H9 (cell line): ENCODE data around the gene HDAC3. TPM values are rescaled to one million over a fixed set of nuclear protein-coding genes. Genes with fewer than 3 reads are reported as not detected.

Source experiments
- DNase-seq: peaks from one replicate; pipeline ENCODE4 v3.0.0-alpha.2; 2017
- H2AFZ ChIP-seq: one replicate; pipeline ENCODE4 v1.6.1; 2013; ENCODE audit warnings: mild to moderate bottlenecking, low read length, control low read depth, moderate library complexity
- H2AK5ac ChIP-seq: 2 replicates; pipeline ENCODE4 v1.6.1; 2013; ENCODE audit warnings: low read length, control low read depth, mixed read lengths; ENCODE audit not compliant: insufficient read length
- H2BK120ac ChIP-seq: one replicate; pipeline ENCODE4 v1.6.1; 2013; ENCODE audit warnings: low read depth, mild to moderate bottlenecking, low read length, control low read depth, inconsistent platforms; ENCODE audit not compliant: poor library complexity, severe bottlenecking
- H2BK12ac ChIP-seq: 2 replicates; pipeline ENCODE4 v1.6.1; 2013; ENCODE audit warnings: low read length, control low read depth, mixed read lengths, low read depth; ENCODE audit not compliant: insufficient read length
- H2BK15ac ChIP-seq: 2 replicates; pipeline ENCODE4 v1.6.1; 2013; ENCODE audit warnings: low read depth, low read length, control low read depth
- H2BK20ac ChIP-seq: one replicate; pipeline ENCODE4 v1.6.1; 2013; ENCODE audit warnings: low read depth, mild to moderate bottlenecking, low read length, control low read depth, inconsistent platforms; ENCODE audit not compliant: poor library complexity, severe bottlenecking
- H2BK5ac ChIP-seq: 2 replicates; pipeline ENCODE4 v1.6.1; 2013; ENCODE audit warnings: low read length, control low read depth, mixed read lengths; ENCODE audit not compliant: insufficient read length
- H3K14ac ChIP-seq: 2 replicates; pipeline ENCODE4 v1.6.1; 2013; ENCODE audit warnings: low read length, control low read depth; ENCODE audit not compliant: insufficient read depth
- H3K18ac ChIP-seq: 2 replicates; pipeline ENCODE4 v1.6.1; 2013; ENCODE audit warnings: low read depth, mild to moderate bottlenecking, mixed read lengths, low read length, control low read depth; ENCODE audit not compliant: insufficient read length
- H3K23ac ChIP-seq: 2 replicates; pipeline ENCODE4 v1.6.1; 2013; ENCODE audit warnings: low read length, control low read depth, mixed read lengths, low read depth; ENCODE audit not compliant: insufficient read length
- H3K23me2 ChIP-seq: 2 replicates; pipeline ENCODE4 v1.6.1; 2013; ENCODE audit warnings: low read depth, mild to moderate bottlenecking, mixed read lengths, low read length, control low read depth; ENCODE audit not compliant: insufficient read length, poor library complexity, severe bottlenecking
- H3K27ac ChIP-seq: 2 replicates; pipeline ENCODE4 v1.5.1; 2013; ENCODE audit warnings: low read length, control low read depth, mixed read lengths, low read depth; ENCODE audit not compliant: insufficient read length
- H3K27me3 ChIP-seq: 2 replicates; pipeline ENCODE4 v1.6.1; 2013; ENCODE audit warnings: low read length, control low read depth, inconsistent platforms; ENCODE audit not compliant: insufficient read depth
- H3K4ac ChIP-seq: 2 replicates; pipeline ENCODE4 v1.6.1; 2013; ENCODE audit warnings: low read depth, mild to moderate bottlenecking, control low read depth, inconsistent platforms, low read length, moderate library complexity
- H3K4me1 ChIP-seq: 2 replicates; pipeline ENCODE4 v1.6.1; 2013; ENCODE audit warnings: low read length, control low read depth, inconsistent platforms; ENCODE audit not compliant: insufficient read depth
- H3K4me2 ChIP-seq: 2 replicates; pipeline ENCODE4 v1.6.1; 2013; ENCODE audit warnings: low read length, control low read depth, mixed read lengths; ENCODE audit not compliant: insufficient read length, insufficient read depth
- H3K56ac ChIP-seq: 2 replicates; pipeline ENCODE4 v1.6.1; 2013; ENCODE audit warnings: low read depth, mild to moderate bottlenecking, mixed read lengths, low read length, control low read depth; ENCODE audit not compliant: insufficient read length
- H3K79me1 ChIP-seq: 2 replicates; pipeline ENCODE4 v1.6.1; 2013; ENCODE audit warnings: low read depth, mild to moderate bottlenecking, moderate library complexity, low read length, control low read depth, inconsistent platforms; ENCODE audit not compliant: insufficient read depth, poor library complexity, severe bottlenecking
- H3K79me2 ChIP-seq: 2 replicates; pipeline ENCODE4 v1.6.1; 2013; ENCODE audit warnings: low read length, control low read depth, inconsistent platforms; ENCODE audit not compliant: insufficient read depth
- H3K9ac ChIP-seq: 2 replicates; pipeline ENCODE4 v1.6.1; 2013; ENCODE audit warnings: low read length, control low read depth, mixed read lengths; ENCODE audit not compliant: insufficient read length; ENCODE audit errors: extremely low read depth
- H3K9me3 ChIP-seq: one replicate; pipeline ENCODE4 v1.6.1; 2013; ENCODE audit warnings: low read depth, low read length, inconsistent platforms; ENCODE audit not compliant: control insufficient read depth
- H3T11ph ChIP-seq: one replicate; pipeline ENCODE4 v1.6.1; 2013; ENCODE audit warnings: mild to moderate bottlenecking, low read length, control low read depth, inconsistent platforms
- H4K20me1 ChIP-seq: one replicate; pipeline ENCODE4 v1.6.1; 2013; ENCODE audit not compliant: control insufficient read depth, insufficient read length, insufficient read depth
- H4K5ac ChIP-seq: 2 replicates; pipeline ENCODE4 v1.6.1; 2013; ENCODE audit warnings: low read depth, mild to moderate bottlenecking, mixed read lengths, low read length, control low read depth; ENCODE audit not compliant: insufficient read length
- H4K8ac ChIP-seq: replicated peaks from 2 replicates; pipeline ENCODE4 v1.6.1; 2013; ENCODE audit warnings: low read length, control low read depth, mixed read lengths, low read depth; ENCODE audit not compliant: insufficient read length
- H4K91ac ChIP-seq: 2 replicates; pipeline ENCODE4 v1.6.1; 2013; ENCODE audit warnings: low read depth, mild to moderate bottlenecking, moderate library complexity, mixed read lengths, low read length, control low read depth; ENCODE audit not compliant: insufficient read length
- H3K27ac Mint-ChIP-seq, 3 experiments: 2 replicates in 2 of 3; 3 replicates in 1 of 3; pipeline ENCODE4 v1.8.0; 2020 to 2021; ENCODE audit warnings: mixed read lengths in 3 of 3, mild to moderate bottlenecking in 1 of 3, moderate library complexity in 1 of 3
- H3K27me3 Mint-ChIP-seq: 2 replicates; pipeline ENCODE4 v1.8.0; 2021; ENCODE audit warnings: low read depth, mild to moderate bottlenecking, moderate library complexity, mixed read lengths
- H3K36me3 Mint-ChIP-seq, 3 experiments: 2 replicates in 2 of 3; 3 replicates in 1 of 3; pipeline ENCODE4 v1.8.0; 2020 to 2021; ENCODE audit warnings: low read depth in 3 of 3, mixed read lengths in 3 of 3; ENCODE audit not compliant: insufficient read depth in 1 of 3
- H3K4me1 Mint-ChIP-seq, 2 experiments: 2 replicates each; pipeline ENCODE4 v1.8.0; 2020; ENCODE audit warnings: mixed read lengths in 2 of 2
- H3K4me3 Mint-ChIP-seq, 2 experiments: 2 replicates in 1 of 2; 3 replicates in 1 of 2; pipeline ENCODE4 v1.8.0; 2020 to 2021; ENCODE audit warnings: mild to moderate bottlenecking in 2 of 2, mixed read lengths in 2 of 2, moderate library complexity in 1 of 2
- H3K9me3 Mint-ChIP-seq, 2 experiments: 2 replicates in 1 of 2; 3 replicates in 1 of 2; pipeline ENCODE4 v1.8.0; 2020; ENCODE audit warnings: mild to moderate bottlenecking in 2 of 2, mixed read lengths in 2 of 2, moderate library complexity in 1 of 2
- WGBS: extraction: QIAGEN DNeasy Blood & Tissue Kit; methylation state at CpG from one replicate; pipeline ENCODE4 v1.1.7; 2013; ENCODE audit warnings: missing lambda C conversion rate, low lambda C conversion rate, mixed read lengths; ENCODE audit not compliant: insufficient read length; ENCODE audit errors: extremely low coverage; 5-methylcytosine and 5-hydroxymethylcytosine counted together
- total RNA-seq: library from RNA; stranded (reverse); gene quantifications from 2 replicates; pipeline ENCODE4 v1.2.1, GENCODE V29; 2021
- TF ChIP-seq, protein P1 (sequence below): fragments of 200-600 bp; sonication (generic); conservative IDR thresholded peaks from 3 replicates; pipeline ENCODE4 v1.8.0; 2021; ENCODE audit warnings: antibody characterized with exemption, mild to moderate bottlenecking

Gene HDAC3
- total RNA-seq, 1 experiment from 2014 or later: 98.3 TPM

DNA sequence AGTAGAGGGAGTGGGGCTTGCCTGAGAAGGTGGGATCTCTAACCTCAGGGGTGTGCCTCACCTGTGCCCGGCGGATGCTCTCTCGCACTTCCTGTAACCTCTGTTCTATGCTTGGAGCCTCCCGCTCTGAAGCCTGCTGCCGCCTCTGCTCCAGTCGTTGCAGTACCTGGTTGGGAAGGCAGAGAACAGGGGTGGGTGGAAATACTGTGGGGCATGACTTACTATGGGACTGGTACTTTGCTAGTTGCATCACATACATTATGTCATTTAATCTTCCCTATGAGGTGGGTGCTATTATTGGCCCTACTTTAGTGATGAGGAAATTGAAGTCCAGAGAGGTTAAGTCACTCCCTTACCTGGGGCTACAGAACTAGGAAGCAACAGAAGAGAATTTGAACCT lies 9.4 kb upstream of the HDAC3 start:
- no peaks in the 10 kb centered on the region for H4K20me1 ChIP-seq
- TF ChIP-seq, protein P1, sequence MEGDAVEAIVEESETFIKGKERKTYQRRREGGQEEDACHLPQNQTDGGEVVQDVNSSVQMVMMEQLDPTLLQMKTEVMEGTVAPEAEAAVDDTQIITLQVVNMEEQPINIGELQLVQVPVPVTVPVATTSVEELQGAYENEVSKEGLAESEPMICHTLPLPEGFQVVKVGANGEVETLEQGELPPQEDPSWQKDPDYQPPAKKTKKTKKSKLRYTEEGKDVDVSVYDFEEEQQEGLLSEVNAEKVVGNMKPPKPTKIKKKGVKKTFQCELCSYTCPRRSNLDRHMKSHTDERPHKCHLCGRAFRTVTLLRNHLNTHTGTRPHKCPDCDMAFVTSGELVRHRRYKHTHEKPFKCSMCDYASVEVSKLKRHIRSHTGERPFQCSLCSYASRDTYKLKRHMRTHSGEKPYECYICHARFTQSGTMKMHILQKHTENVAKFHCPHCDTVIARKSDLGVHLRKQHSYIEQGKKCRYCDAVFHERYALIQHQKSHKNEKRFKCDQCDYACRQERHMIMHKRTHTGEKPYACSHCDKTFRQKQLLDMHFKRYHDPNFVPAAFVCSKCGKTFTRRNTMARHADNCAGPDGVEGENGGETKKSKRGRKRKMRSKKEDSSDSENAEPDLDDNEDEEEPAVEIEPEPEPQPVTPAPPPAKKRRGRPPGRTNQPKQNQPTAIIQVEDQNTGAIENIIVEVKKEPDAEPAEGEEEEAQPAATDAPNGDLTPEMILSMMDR: no peak
- H4K5ac ChIP-seq: no peak overlapping the region
- no peaks in the 10 kb centered on the region for H3K9me3 Mint-ChIP-seq
- no peak overlapping the region for H2BK15ac ChIP-seq
- H3K14ac ChIP-seq: no peak overlapping the region
- no peak overlapping the region for H2AK5ac ChIP-seq
- no peak overlapping the region for H3K9ac ChIP-seq
- no peak for DNase-seq
- H3K4me1 Mint-ChIP-seq: peaks cover 13 to 17% of the 10 kb centered on the region in 2 experiments
- no peak overlapping the region for H3K27ac Mint-ChIP-seq
- H3K23me2 ChIP-seq: peaks cover 4% of the 10 kb centered on the region
- no peak overlapping the region for H2BK5ac ChIP-seq
- no CpG with 5 or more reads among the region's 6 CpGs for WGBS
- H3K4me3 Mint-ChIP-seq: no peak overlapping the region
- no peaks in the 10 kb centered on the region for H3K79me1 ChIP-seq
- H3K36me3 Mint-ChIP-seq: peaks cover 21 to 42% (median 36%) of the 10 kb centered on the region in 3 experiments; a peak in 6 of 7 replicates
- H3K9me3 ChIP-seq: no peaks in the 10 kb centered on the region
- H4K91ac ChIP-seq: no peak overlapping the region
- H3K56ac ChIP-seq: no peak overlapping the region
- no peaks in the 10 kb centered on the region for H3K79me2 ChIP-seq
- no peak overlapping the region for H3K4me2 ChIP-seq
- H3K27me3 Mint-ChIP-seq: no peaks in the 10 kb centered on the region
- no peak overlapping the region for H2BK120ac ChIP-seq
- no peak overlapping the region for H2BK20ac ChIP-seq
- H3K18ac ChIP-seq: no peak overlapping the region
- H3K27ac ChIP-seq: no peak overlapping the region
- H3K4ac ChIP-seq: no peak overlapping the region
- H3K27me3 ChIP-seq: no peaks in the 10 kb centered on the region
- H2AFZ ChIP-seq: no peak overlapping the region
- no peak overlapping the region for H4K8ac ChIP-seq
- H3K4me1 ChIP-seq: no peaks in the 10 kb centered on the region; the same call in 1 of the 2 replicates
- no peak overlapping the region for H2BK12ac ChIP-seq
- H3T11ph ChIP-seq: no peak overlapping the region
- no peak overlapping the region for H3K23ac ChIP-seq
